Gastroesophageal sphincter (tissue), 3 donors: ENCODE results near the gene C1orf21.

ENCODE experiments used
- CTCF ChIP-seq, 4 experiments: fragments of 200-600 bp in 2 of 4; fragments of 450-650 bp in 2 of 4; sonication (generic) in 1 of 4; IDR thresholded peaks; one replicate each; pipeline ENCODE4 v1.5.1; 2017 to 2019; ENCODE audit warnings: antibody characterized with exemption in 4 of 4, mild to moderate bottlenecking in 2 of 4, moderate library complexity in 2 of 4
- EP300 ChIP-seq: sonication (generic); formaldehyde crosslinking; IDR thresholded peaks from one replicate; pipeline ENCODE4 v1.6.1; 2017; ENCODE audit warnings: antibody characterized with exemption, mild to moderate bottlenecking

GRCh38 chr1:184669391-184669790, 282.6 kb downstream of the C1orf21 start:
- no peak for TF ChIP-seq EP300
- TF ChIP-seq CTCF (IDR thresholded peaks at IDR 0.05) = no peak
